IPS-15b (cell line): ENCODE data around the gene OR6B2.

Experiments used
- H3K27me3 ChIP-seq: one replicate; pipeline ENCODE4 v1.6.1; 2013; ENCODE audit warnings: low read length; ENCODE audit not compliant: control insufficient read depth, insufficient read depth
- H3K36me3 ChIP-seq: one replicate; pipeline ENCODE4 v1.6.1; 2013; ENCODE audit warnings: low read length; ENCODE audit not compliant: control insufficient read depth, insufficient read depth
- H3K4me1 ChIP-seq: one replicate; pipeline ENCODE4 v1.6.1; 2013; ENCODE audit warnings: mild to moderate bottlenecking, low read length; ENCODE audit not compliant: control insufficient read depth, insufficient read depth
- H3K4me3 ChIP-seq: one replicate; pipeline ENCODE4 v1.5.1; 2013; ENCODE audit warnings: low read depth, low read length
- H3K9ac ChIP-seq: one replicate; pipeline ENCODE4 v1.6.1; 2013; ENCODE audit warnings: low read depth, mild to moderate bottlenecking, low read length
- H3K9me3 ChIP-seq: one replicate; pipeline ENCODE4 v1.6.1; 2013; ENCODE audit warnings: mild to moderate bottlenecking, low read length; ENCODE audit not compliant: control insufficient read depth, insufficient read depth

OR6B2 gene

GRCh38 chr2:240030379-240031094 lies at the start of gene OR6B2:
Gene OR6B2 (minus strand): TSS chr2:240030429. CDS start chr2:240030429, 0 bp downstream.
- peaks cover 8% of the 10 kb centered on the region for H3K27me3 ChIP-seq
- no peak within 1 kb of the TSS for H3K9ac ChIP-seq
- H3K9me3 ChIP-seq: no peaks in the 10 kb centered on the region
- H3K4me3 ChIP-seq: no peak within 1 kb of the TSS
- H3K4me1 ChIP-seq: no peaks in the 10 kb centered on the region
- no peaks in the 10 kb centered on the region for H3K36me3 ChIP-seq

GRCh38 chr2:240078631-240079030 lies 48.4 kb upstream of the OR6B2 start:
- H3K36me3 ChIP-seq: no peaks in the 10 kb centered on the region
- H3K4me3 ChIP-seq: no peak overlapping the region
- no peaks in the 10 kb centered on the region for H3K27me3 ChIP-seq
- no peak overlapping the region for H3K9ac ChIP-seq
- no peaks in the 10 kb centered on the region for H3K4me1 ChIP-seq
- H3K9me3 ChIP-seq: peaks cover 3% of the 10 kb centered on the region

DNA sequence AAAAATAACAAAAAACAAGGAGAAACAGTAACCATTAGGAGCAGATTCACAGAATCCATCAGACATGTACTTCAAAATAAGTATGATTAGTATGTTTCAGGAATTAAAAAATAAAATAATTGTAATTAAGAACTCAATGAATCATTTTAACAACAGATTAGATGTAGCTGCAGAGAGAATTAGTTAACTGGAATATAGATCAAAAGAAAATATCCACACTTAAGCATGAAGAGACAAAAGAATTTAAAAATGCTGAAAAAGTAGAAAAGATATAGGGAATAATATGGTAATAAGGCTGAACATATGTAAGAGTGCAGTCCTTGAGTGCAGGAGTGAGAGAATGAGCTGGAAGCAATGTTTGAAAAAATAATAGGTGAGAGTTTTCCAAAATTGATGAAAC lies 47.2 kb upstream of the OR6B2 start:
- no peaks in the 10 kb centered on the region for H3K27me3 ChIP-seq
- no peak overlapping the region for H3K9ac ChIP-seq
- H3K4me1 ChIP-seq: no peaks in the 10 kb centered on the region

GRCh38 chr2:240074545-240074944 lies 44.3 kb upstream of the OR6B2 start:
- Histone ChIP-seq H3K9me3 (peaks cover 3% of the 10 kb centered on the region), H3K4me3 (no peak overlapping the region), H3K4me1 (no peaks in the 10 kb centered on the region), H3K36me3 (no peaks in the 10 kb centered on the region), H3K27me3 (no peaks in the 10 kb centered on the region), H3K9ac (no peak overlapping the region)

More for the DNA sequence above, 47.2 kb upstream of the OR6B2 start:
- peaks cover 3% of the 10 kb centered on the region for H3K9me3 ChIP-seq
- no peaks in the 10 kb centered on the region for H3K36me3 ChIP-seq
- H3K4me3 ChIP-seq: no peak overlapping the region

DNA sequence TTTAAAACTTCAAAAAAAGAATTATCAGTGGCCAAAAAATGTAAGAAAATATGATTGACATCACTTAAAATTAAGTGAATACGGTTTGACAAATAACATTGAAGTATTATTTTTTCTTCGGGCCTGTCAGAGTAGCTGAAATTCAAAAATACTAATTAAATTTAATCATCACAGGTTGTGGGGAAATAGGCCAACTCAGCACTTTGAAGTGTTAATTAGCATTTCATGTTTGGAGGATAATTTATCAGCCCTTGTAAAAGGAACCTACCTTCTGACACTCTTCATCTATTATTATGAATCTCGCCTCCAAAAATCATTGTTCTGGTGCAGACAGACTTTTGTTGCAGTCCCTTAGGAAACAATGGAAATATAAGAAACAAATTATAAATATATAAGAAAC lies 40.7 kb upstream of the OR6B2 start:
- Histone ChIP-seq H3K36me3 (no peaks in the 10 kb centered on the region), H3K4me3 (no peak overlapping the region), H3K27me3 (no peaks in the 10 kb centered on the region), H3K9ac (no peak overlapping the region), H3K9me3 (no peaks in the 10 kb centered on the region), H3K4me1 (no peaks in the 10 kb centered on the region)

DNA sequence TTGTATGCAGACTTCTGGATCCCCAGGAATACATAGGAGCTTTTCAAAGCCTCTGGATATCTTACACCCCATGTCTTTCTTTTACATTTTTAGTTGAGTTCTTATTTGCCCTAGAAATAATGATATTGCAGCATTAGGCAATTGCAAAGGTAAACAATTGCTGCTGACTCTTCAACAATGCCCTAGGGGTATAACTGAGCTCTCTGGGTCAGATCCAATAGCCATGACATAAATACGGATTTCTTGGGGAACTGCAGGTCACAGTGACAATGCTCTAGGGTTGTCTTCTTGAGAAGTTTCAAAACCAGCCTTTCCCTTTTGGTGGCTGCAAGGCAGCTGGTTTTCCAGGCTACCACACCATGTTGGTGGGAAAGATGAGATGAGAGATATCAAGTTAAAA lies 39.6 kb upstream of the OR6B2 start:
- no peaks in the 10 kb centered on the region for H3K27me3 ChIP-seq
- H3K9me3 ChIP-seq: no peaks in the 10 kb centered on the region
- H3K9ac ChIP-seq: no peak overlapping the region
- no peak overlapping the region for H3K4me3 ChIP-seq
- H3K4me1 ChIP-seq: peaks cover 5% of the 10 kb centered on the region
- no peaks in the 10 kb centered on the region for H3K36me3 ChIP-seq

DNA sequence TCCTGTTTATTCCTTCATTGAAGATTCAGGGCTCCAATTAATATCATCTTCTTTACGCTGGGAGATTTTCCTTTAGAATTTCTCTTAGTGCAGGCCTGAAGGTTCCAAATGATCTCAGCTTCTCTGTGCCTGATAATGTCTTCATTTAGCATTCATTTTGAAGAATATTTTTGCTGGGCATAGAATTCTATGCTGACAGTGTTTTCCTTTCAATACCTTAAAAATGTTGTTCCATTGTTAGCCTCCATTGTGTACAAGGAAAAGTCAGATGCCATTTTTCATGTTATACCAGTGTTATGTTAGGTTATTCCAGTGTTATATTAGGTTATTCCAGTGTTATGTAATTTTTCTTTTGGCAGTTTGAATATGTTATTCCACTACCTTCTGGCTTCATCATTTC lies 38.0 kb upstream of the OR6B2 start:
- Histone ChIP-seq H3K4me3 (no peak overlapping the region), H3K36me3 (no peaks in the 10 kb centered on the region), H3K9me3 (no peaks in the 10 kb centered on the region), H3K27me3 (no peaks in the 10 kb centered on the region), H3K4me1 (peaks cover 5% of the 10 kb centered on the region), H3K9ac (no peak overlapping the region)

DNA sequence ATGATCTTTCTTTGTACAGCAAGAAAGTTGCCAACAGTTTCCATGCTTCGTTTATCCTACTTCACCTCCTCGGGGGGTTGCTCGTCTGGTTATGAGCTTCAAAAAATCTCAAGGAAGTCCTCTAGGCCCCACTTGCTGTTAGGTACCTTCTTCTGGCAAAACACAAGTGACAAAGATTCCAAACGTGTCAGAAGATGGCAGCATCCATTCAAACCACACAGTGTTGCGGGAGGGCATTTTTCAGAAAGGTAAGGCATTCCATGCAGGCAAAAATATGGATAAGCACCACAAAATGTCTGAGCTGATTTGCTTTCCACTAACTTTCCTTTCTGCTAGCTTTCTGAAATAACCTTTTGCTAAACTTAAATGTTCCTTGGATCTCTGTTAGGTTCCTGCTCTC lies 36.3 kb upstream of the OR6B2 start:
- peaks cover 5% of the 10 kb centered on the region for H3K4me1 ChIP-seq
- no peak overlapping the region for H3K4me3 ChIP-seq
- no peaks in the 10 kb centered on the region for H3K36me3 ChIP-seq
- no peaks in the 10 kb centered on the region for H3K27me3 ChIP-seq
- H3K9ac ChIP-seq: no peak overlapping the region
- H3K9me3 ChIP-seq: no peaks in the 10 kb centered on the region

- Histone ChIP-seq H3K4me1 (peaks cover 5% of the 10 kb centered on the region), H3K9me3 (no peaks in the 10 kb centered on the region), H3K27me3 (no peaks in the 10 kb centered on the region), H3K4me3 (no peak overlapping the region), H3K36me3 (no peaks in the 10 kb centered on the region), H3K9ac (no peak overlapping the region)
Measured at GRCh38 chr2:240064898-240065297, 34.7 kb upstream of the OR6B2 start.

DNA sequence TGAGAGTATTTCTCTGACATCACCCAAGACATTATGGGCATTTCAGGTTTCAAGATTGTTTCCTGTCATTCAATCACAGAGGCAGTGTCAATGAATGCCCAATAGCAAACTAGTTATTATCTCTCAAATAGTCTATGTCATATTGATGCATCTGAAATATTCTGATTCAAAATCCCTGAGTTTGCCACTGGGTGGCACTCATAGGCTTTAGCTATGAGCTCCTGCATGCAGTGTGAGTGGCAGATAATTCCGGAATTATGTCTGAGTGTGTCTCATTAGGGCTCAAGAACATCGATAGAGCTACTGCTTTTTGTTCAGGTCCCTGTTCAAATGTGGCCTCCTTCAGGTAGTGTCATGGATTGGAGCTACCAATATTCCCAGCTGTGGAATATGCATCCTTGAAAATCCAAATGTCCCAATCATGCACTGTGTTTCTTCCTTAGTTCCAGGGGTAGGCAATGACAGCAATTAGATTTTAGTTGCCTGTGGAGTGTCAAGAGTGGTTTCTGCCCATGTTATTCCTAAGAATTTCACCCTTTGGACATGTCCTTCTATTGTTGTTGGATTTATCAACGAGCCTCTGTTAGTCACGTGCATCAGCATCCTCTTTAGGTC lies 30.9 kb upstream of the OR6B2 start:
- Histone ChIP-seq H3K4me3 (no peak overlapping the region), H3K27me3 (no peaks in the 10 kb centered on the region), H3K9me3 (no peaks in the 10 kb centered on the region), H3K36me3 (no peaks in the 10 kb centered on the region), H3K4me1 (peaks cover 5% of the 10 kb centered on the region), H3K9ac (no peak overlapping the region)

GRCh38 chr2:240056678-240057077 lies 26.4 kb upstream of the OR6B2 start:
- Histone ChIP-seq H3K9ac (no peak overlapping the region), H3K9me3 (no peaks in the 10 kb centered on the region), H3K27me3 (peaks cover 6% of the 10 kb centered on the region), H3K4me1 (no peaks in the 10 kb centered on the region), H3K4me3 (no peak overlapping the region), H3K36me3 (no peaks in the 10 kb centered on the region)

DNA sequence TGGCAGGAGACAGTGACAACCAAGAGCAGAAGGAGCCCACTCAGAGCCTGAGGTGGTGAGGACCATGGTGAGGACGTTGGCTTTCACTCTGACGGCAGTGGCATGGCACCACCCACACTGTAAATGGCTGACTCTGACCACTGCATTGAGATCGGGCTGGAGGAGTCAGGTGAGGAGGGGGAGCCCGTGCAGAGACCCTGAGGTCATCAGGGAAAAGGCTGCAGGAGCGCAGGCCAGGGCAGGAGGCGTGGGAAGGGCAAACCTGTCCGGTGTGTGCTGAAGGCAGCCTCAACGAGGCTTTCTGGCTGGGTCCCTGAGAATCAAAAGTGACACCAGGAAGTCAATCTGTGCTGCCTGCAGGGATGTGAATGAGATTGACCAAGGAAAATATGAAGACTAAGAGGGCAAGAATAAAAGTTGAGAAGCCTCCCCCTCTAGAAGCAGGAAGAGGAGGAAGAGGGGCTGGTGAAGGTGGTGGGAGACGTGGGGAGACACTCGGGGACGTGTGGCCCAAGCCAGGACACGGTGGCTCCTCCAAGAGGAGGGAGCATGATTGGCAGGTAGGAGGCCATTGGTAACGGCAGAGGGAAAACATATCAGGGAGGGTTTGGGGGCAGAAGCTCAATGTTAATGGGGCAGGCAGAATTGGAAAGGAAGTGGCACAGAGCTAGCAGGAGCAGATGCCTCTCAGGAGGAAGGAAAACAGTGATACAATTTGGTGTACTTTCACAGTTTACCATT lies 25.1 kb upstream of the OR6B2 start:
- Histone ChIP-seq H3K9ac (no peak overlapping the region), H3K4me3 (no peak overlapping the region), H3K36me3 (no peaks in the 10 kb centered on the region), H3K9me3 (no peaks in the 10 kb centered on the region), H3K4me1 (no peaks in the 10 kb centered on the region), H3K27me3 (peaks cover 6% of the 10 kb centered on the region)
